Nephron progenitor cell (in vitro differentiated cells): Measurements from ENCODE around the gene CFDP1.

Source experiments
- DNase-seq: peaks from one replicate; pipeline ENCODE4 v3.0.0; 2021
- H3K27ac Mint-ChIP-seq: 2 replicates; pipeline ENCODE4 v1.8.0; 2021; ENCODE audit warnings: mild to moderate bottlenecking, moderate library complexity, mixed read lengths
- H3K27me3 Mint-ChIP-seq: 2 replicates; pipeline ENCODE4 v1.8.0; 2021; ENCODE audit warnings: mild to moderate bottlenecking, low read depth, mixed read lengths; ENCODE audit not compliant: poor library complexity
- H3K36me3 Mint-ChIP-seq: 2 replicates; pipeline ENCODE4 v1.8.0; 2021; ENCODE audit warnings: low read depth, mixed read lengths
- H3K4me1 Mint-ChIP-seq: 2 replicates; pipeline ENCODE4 v1.8.0; 2021; ENCODE audit warnings: mixed read lengths
- H3K4me3 Mint-ChIP-seq: 2 replicates; pipeline ENCODE4 v1.8.0; 2021; ENCODE audit warnings: mild to moderate bottlenecking, moderate library complexity, mixed read lengths
- H3K9me3 Mint-ChIP-seq: 2 replicates; pipeline ENCODE4 v1.8.0; 2021; ENCODE audit warnings: mild to moderate bottlenecking, moderate library complexity, mixed read lengths
- CTCF ChIP-seq: fragments of 200-600 bp; sonication (generic); IDR thresholded peaks from 2 replicates; pipeline ENCODE4 v1.5.0; 2021; ENCODE audit warnings: antibody characterized with exemption

CFDP1 gene

GRCh38 chr16:75455677-75456076 is 22.4 kb upstream of the CFDP1 start:
- Mint-ChIP-seq H3K9me3 (no peaks in the 10 kb centered on the region), H3K4me3 (no peak overlapping the region), H3K27ac (peak overlapping the region; percentile 64), H3K4me1 (peaks cover 68% of the 10 kb centered on the region), H3K36me3 (peaks cover 40% of the 10 kb centered on the region), H3K27me3 (no peaks in the 10 kb centered on the region)
- no peak for TF ChIP-seq CTCF
- DNase-seq = no peak

GRCh38 chr16:75452464-75453190 is 19.3 kb upstream of the CFDP1 start:
- Mint-ChIP-seq H3K4me1 (peaks cover 51% of the 10 kb centered on the region), H3K36me3 (peaks cover 54% of the 10 kb centered on the region), H3K27ac (peak overlapping the region; percentile 64), H3K27me3 (peaks cover 2% of the 10 kb centered on the region), H3K9me3 (no peaks in the 10 kb centered on the region), H3K4me3 (no peak overlapping the region)
- DNase-seq = no peak
- TF ChIP-seq CTCF = no peak

GRCh38 chr16:75446416-75446815 is 13.1 kb upstream of the CFDP1 start:
- TF ChIP-seq CTCF = no peak
- Mint-ChIP-seq H3K36me3 (peaks cover 55% of the 10 kb centered on the region), H3K27me3 (peaks cover 2% of the 10 kb centered on the region), H3K9me3 (peaks cover 7% of the 10 kb centered on the region), H3K4me1 (no peaks in the 10 kb centered on the region), H3K27ac (no peak overlapping the region), H3K4me3 (no peak overlapping the region)
- DNase-seq = no peak

DNA sequence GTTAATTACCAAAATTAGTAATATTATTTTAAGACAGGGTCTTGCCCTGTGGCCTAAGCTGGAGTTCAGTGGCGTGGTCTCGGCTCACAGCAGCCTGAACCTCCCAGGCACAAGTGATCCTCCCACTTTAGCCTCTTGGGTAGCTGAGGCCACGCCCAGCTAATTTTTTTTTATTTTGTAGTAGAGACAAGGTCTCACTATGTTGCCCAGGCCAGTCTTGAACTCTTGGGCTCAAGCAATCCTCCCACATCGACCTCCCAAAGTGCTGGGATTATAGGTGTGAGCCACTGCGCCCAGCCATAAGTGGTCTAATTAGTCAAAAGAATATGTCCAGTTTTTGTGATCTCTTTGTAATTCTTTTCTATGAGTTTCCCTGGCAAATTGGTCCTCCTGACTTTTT is 12.0 kb upstream of the CFDP1 start:
- DNase-seq = no peak
- no peak for TF ChIP-seq CTCF
- no peaks in the 10 kb centered on the region for H3K4me1 Mint-ChIP-seq
- peaks cover 8% of the 10 kb centered on the region for H3K9me3 Mint-ChIP-seq
- H3K36me3 Mint-ChIP-seq = peaks cover 47% of the 10 kb centered on the region
- no peak overlapping the region for H3K27ac Mint-ChIP-seq
- peaks cover 2% of the 10 kb centered on the region for H3K27me3 Mint-ChIP-seq
- no peak overlapping the region for H3K4me3 Mint-ChIP-seq

DNA sequence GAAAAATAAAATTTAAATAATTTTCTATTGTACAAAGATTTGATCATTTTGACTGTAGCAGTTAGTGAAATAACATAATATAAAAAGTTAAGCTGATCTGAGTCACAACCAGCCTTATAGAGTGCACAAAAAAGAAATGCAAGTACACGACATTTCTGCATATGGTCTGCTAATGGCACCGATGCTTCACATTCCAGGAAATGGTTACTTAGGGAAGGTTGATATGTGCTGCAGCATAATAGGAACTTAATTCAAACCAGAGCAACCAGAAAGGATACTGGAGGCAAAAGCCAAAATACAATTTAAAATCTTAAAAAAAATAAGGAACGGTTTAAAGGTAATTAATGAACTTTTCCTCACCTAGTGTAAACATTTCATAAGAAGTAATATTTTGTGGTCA is 10.0 kb upstream of the CFDP1 start:
- no peak for DNase-seq
- Mint-ChIP-seq H3K9me3 (peaks cover 9% of the 10 kb centered on the region), H3K4me1 (no peaks in the 10 kb centered on the region), H3K27me3 (no peaks in the 10 kb centered on the region), H3K27ac (peak overlapping the region; percentile 57), H3K36me3 (peaks cover 28% of the 10 kb centered on the region), H3K4me3 (no peak overlapping the region)
- TF ChIP-seq CTCF = no peak
